Kidney capillary endothelial cell (primary cell): ENCODE results near the gene PGC.
"Not testable (repeated sequence)": the region's sequence is repeated elsewhere in the genome, so short reads cannot be mapped to it uniquely, and the experiment has no call there.

ENCODE experiments used
- DNase-seq: peaks from one replicate; pipeline ENCODE4 v3.0.0-alpha.2; 2018; ENCODE audit warnings: low spot score

Gene PGC

GRCh38 chr6:41775293-41775882, 28.2 kb upstream of the PGC start:
- DNase-seq: no peak

GRCh38 chr6:41774841-41775240, 27.6 kb upstream of the PGC start:
- DNase-seq: no peak

GRCh38 chr6:41771058-41771983, 24.1 kb upstream of the PGC start:
- DNase-seq: no peak

DNA sequence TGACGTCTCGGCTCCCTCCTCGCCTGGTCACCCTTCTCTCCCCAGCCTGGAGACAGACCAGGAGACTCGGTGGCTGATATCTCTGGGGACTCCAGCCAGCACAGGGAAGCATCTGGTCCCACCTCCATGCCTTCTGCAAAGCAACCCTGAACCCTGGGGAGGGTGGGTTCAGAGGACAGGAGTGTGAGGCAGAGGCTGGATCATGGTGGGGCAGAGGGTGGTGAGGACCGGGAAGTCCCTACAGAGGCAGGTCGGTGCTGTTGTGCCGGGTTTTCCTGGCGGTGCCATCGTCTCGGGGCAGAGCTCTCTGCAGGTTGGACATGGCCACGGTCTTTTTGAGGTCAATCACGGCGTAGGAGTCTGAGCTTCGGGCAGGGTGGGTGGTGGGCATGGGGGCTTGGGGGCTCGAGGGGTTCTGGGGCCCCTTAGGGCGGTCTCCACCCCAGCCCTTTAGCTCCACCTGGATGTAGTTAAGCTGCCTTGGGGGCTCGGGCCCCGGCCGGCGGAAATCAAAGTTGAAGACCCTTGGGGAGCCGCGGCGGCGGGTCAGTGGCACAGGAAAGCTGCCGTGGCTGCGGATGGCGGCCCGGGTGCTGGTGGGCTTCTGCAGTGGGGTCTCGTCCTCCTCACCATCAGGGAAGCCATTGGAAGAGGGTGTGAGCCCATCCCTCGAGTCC, 23.3 kb upstream of the PGC start:
- DNase-seq: no peak

GRCh38 chr6:41769376-41769775, 22.2 kb upstream of the PGC start:
- no peak for DNase-seq

DNA sequence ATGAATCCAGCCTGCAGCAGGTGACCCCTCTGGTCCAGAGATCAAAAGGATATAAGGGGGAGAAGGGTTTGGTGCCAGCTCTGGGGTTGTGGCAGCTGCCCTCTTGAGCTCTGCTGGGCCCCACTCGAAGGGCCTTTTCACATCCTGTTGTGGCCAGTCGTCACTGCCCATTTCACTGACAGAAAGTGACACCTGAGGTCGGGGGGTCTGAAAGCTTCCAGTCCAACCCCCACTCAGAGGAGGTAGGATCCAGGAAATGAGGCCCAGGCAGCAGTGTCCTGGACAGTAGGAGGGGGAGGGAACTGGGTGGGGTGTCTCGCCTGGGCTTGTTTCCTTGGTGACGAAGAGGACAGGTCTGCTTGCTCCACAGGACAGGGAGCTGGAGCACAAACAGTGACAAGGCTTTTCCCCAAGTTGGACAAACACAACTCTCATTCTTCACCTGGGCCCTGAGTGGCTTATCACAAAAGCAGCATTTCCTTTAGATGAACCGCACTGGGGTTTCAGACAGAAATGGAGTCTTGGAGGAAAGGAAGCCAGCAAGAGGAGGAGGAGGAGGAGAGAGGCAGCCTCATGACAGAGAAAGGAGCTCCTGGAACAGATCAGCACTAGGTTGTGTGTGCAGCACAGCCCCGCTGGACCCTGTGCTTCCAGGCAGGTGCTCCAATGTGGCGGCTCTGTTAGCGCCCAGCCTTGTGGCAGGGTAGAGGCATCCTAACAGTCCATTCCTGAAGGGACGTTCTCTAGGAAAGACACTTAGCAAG, 21.5 kb upstream of the PGC start:
- DNase-seq: no peak

DNA sequence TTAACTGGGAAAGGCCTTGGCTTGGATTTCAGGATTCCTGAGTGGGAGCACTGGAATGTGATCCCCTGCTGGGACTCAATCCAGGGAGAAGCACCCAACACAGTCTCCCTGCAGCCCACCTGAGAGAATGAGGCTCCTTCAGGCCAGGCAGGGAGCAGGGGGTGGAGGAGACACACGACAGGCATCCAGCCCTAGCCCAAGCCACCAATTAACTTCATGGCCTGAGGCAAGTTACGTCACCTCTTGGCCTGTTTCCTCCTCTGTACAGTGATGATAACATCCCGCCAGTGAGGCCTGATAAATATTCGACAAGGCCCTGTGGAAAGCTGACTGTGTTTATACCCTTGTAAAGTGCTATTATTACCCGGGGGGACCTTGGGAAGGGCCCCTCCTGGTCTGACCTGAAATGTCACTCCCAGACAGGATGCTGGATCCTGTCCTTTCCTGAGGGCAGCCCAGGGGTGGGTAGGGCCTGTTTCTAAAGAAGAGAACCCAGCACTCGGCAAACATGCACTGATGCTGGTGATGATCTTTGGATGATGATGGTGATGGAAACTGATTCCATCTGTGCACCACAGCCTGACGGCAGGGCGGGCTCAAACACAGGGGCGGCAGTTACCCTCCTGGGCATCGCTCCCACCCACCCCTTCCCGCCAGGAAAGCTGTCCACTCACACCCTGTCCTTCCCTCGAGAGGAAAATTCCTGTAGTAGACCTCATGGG, 20.1 kb upstream of the PGC start:
- peak; percentile 19 for DNase-seq

DNA sequence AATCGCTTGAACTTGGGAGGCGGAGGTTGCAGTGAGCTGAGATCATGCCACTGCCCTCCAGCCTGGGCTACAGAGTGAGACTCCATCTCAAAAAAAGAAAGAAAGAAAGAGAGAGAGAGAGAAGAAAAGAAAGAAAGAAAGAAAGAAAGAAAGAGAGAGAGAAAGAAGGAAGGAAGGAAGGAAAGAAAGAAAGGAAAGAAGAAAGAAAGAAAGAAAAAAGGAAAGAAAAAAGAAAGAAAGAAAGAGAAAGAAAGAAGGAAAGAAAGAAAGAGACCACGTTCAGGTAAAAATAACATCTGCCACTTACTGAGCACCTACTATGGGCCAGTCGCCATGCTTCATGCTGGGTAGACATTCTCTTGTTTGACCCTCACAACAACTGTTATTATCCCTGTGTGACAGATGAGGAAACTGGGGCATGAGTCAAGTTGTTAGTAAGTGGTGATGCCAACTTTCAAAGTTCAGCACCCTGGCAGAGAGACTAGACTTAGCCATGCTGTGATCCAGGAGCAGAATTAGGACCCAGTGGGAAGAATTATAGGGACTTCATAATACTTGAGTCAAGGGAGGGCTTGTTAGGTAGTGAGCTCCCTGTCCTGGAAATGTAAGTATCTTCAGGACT, 19.0 kb upstream of the PGC start:
- DNase-seq: not testable (repeated sequence)

- peak; percentile 33 for DNase-seq
These were observed 16.3 kb upstream of the PGC start for GRCh38 chr6:41763470-41763869.

DNA sequence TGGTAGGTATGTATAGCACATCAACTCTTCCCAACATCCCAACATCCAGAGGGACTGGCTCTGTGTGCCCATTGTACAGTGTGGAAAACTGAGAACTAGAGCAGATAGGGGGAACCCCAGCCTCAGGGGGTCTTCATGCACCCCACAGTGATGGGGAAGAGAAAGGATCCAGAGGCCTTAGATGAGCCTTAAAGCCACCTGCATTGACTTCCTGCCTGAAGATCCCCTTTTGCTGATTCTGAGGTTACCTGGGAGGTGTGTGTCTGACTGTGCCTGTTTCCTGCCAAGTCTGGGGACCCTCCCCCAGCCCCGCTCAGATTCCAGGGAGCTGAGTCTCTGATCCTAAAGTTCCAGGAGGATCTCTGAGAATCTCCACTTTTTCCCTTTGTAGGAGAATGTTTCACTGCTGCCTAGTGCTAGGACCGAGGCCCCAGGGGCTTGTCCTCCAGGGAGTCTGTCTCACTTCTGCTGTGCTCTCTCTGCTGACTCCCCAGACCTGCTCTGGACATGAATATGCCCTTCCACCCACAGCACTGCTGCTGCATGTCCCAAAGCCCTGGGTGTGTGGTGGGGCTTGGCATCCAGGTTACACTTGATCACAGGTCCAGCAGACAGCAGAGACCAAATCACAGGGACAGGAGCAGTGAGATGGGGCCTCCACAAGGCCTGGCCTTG, 12.8 kb upstream of the PGC start:
- no peak for DNase-seq

DNA sequence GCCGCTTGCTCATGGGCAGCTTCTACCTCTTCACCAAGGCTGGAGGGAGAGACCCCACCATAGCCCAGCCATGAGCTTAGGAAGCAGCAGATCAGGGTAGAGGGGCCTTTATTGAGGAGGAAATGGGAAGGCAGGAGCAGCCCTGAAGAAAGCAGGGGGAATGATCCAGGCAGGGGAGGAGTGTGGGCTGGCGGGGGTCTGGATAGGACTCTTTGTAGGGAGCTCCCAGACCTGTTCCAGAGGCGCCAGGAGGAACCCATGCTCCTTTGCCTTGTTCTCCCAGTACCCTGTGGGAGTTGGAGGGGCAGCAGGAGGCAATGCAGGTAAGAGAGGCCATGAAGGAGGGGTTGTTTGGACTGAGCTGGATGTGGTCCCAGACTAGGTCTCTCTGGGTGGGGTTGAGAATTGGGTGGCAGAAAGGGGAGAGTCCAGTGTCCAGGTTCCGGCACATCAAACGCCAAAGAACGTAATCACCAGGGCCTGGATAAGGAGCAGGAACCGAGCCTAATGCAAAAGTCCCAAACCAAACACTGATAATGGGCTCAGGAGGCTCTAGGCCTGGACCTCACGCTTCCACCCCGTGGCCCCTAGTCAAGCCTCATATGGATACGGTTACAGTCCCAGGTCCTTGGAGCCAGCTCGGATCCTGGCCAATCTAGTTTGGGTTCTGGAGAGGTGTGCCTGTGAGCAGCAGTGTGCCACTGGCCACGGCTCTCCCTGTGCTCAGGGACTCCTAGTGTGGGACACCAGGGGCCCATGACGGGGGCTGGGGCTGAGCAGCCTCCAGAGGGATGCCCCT, 12.1 kb upstream of the PGC start:
- no peak for DNase-seq

DNA sequence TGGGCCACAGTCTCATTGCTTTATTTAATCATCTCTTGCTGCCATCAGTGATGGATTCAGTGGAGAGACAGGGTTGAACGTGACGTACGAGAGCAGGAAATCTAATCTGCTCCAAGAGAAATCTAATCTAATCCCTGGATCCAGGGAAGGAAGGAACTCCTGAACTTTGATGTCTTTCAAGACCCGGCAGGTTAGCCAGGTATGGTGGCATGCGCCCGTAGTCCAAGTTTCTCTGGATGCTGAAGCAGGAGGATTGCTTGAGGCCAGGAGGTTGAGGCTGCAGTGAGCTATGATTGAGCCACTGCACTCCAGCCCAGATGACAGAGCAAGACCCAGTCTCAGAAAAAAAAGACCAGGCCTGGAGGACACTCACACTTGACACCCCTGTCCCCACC, 11.4 kb upstream of the PGC start:
- no peak for DNase-seq

DNA sequence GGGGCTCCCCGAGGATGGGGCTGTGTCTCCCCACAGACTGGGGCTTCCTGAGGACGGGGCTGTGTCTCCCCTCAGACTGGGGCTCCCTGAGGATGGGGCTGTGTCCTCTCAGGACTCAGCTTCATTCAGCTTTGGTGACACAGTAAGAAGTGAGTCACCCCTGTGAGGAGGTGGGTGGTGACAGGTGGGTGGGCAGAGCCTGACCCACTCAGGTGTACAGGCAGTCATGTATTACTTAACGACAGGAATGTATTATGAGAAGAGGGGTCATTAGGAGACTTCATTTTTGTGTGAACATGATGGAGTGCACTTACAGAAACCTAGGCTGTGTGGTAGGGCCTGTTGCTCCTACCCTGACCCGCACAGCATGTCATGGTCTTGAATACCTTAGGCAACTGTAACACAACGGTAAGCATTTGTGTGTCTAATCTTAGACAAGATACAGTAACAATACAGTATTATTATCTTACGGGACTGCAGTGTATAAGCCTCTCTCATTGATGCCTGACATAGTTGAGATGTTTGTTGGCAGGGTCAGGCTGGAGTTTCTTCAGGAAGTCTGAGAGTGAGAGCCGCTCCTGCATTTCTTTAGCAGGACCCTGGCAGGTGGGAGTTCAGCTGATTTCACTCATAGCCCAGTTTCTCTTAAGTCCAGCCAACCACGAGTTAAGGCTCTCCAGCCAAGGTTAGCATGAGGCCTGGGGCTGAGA, 10.9 kb upstream of the PGC start:
- DNase-seq: no peak

DNA sequence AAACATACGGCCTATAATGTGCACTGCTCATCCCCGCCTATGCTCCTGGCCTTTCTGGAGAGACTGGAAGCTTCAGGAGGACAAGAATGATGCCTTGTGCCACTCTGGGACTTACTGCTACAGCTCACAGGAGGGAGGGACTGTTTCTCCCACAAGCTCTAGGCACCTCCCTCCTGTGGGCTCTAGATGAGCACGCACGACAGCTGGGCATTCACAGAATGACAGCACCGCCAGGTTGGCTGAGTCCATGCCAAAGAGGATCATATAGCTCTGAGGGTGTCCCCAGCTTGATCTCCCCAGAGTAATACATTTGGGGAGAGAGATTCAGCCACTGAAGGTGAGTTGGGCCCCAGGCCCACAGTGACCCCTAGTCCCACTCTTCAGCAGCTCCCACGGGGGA, 10.1 kb upstream of the PGC start:
- no peak for DNase-seq

GRCh38 chr6:41756354-41756753, 9.2 kb upstream of the PGC start:
- no peak for DNase-seq

DNA sequence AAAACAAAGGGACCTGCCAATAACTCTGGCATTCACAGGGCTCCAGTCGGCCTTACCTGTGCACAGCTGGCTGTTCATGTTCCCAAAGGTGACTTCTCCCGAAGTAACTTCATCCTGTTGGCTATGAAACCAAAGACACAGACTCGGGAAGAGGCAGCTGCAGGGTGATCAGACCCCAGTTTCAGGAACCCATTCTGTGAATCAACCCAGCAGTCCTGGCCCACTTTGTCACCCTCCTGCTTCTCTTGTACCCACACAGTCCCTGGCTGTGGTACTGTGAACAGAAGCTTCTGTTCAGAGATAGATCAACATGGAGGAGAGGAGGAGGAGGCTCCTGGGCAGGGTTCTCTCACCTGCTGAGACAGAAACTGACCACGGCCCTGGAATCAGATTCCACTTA, 8.7 kb upstream of the PGC start:
- DNase-seq: no peak

DNA sequence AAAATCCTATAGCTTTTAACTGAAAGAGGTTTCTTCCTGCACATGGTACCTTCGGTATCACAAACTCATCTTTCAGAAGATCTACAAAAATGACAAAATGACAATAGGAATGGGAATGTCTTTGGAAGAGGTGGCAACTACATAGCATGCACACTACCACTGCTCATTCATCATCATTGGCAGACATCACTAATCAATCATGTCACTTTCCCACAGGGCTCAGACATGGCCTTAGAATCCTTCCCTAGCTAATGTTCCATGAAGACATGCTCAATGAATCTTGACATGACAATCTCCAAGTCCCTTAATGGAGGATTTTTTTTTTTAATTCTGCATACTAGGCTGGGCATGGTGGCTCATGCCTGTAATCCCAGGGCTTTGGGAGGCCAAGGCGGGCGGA, 3.2 kb upstream of the PGC start:
- no peak for DNase-seq

GRCh38 chr6:41748542-41748941, 1.3 kb upstream of the PGC start:
- DNase-seq: no peak

- DNase-seq: no peak
These were observed 893 bp upstream of the PGC start for GRCh38 chr6:41748102-41748477.
